Testis (tissue), 3 donors: ENCODE results near the gene ATP4A. TPM values are rescaled to one million over a fixed set of nuclear protein-coding genes. Genes with fewer than 3 reads are reported as not detected.

Experiments
- DNase-seq: peaks from one replicate; pipeline ENCODE4 v3.0.0-alpha.2; 2019
- H3K27ac ChIP-seq, 2 donors: fragments of 200-600 bp; sonication (generic); one replicate each; pipeline ENCODE4 v1.5.1; 2019
- H3K27me3 ChIP-seq: fragments of 200-600 bp; sonication (generic); one replicate; pipeline ENCODE4 v1.5.1; 2019
- H3K36me3 ChIP-seq: fragments of 200-600 bp; sonication (generic); one replicate; pipeline ENCODE4 v1.5.1; 2017; ENCODE audit warnings: low read depth; ENCODE audit errors: missing control alignments
- H3K4me1 ChIP-seq: fragments of 200-600 bp; sonication (generic); one replicate; pipeline ENCODE4 v1.5.1; 2019
- H3K4me3 ChIP-seq, 2 donors: fragments of 200-600 bp; sonication (generic); one replicate each; pipeline ENCODE4 v1.5.1; 2017 to 2019
- H3K9me3 ChIP-seq: fragments of 200-600 bp; sonication (generic); one replicate; pipeline ENCODE4 v1.5.1; 2017
- POLR2A ChIP-seq: fragments of 450-650 bp; IDR thresholded peaks from one replicate; pipeline ENCODE4 v1.6.1; 2017; ENCODE audit warnings: antibody characterized with exemption, mild to moderate bottlenecking, moderate library complexity
- WGBS, 2 donors: methylation state at CpG; one replicate each; pipeline ENCODE4 v1.1.5; 2018; 5-methylcytosine and 5-hydroxymethylcytosine counted together
- intact Hi-C: fragments of 100-400 bp; cut with DNase I; formaldehyde crosslinking; loops from one replicate; pipeline ENCODE4 v1.15.1; 2023; ENCODE audit warnings: low total_unique reads
- polyA plus RNA-seq: library from polyadenylated mRNA; stranded (reverse); fragments of 350-450 nt; fragmentation: Illumina TruSeq; extraction: RNeasy Lipid Tissue Mini Kit (QIAGEN cat#74804); gene quantifications from one replicate; pipeline ENCODE4 v1.2.3, GENCODE V29; 2014; ENCODE audit warnings: low read depth, low replicate concordance; ENCODE audit not compliant: insufficient read depth
- total RNA-seq, 2 donors: library from RNA; depleted of rRNA; stranded (reverse); fragments of >200 nt; gene quantifications; one replicate each; pipeline ENCODE4 v1.2.3, GENCODE V29; 2016
- TF ChIP-seq, protein P1 (sequence below), 3 experiments: fragments of 450-650 bp in 2 of 3; fragments of 200-600 bp in 1 of 3; sonication (generic) in 1 of 3; IDR thresholded peaks; one replicate each; pipeline ENCODE4 v1.5.1; 2016 to 2019; ENCODE audit warnings: antibody characterized with exemption in 3 of 3, mild to moderate bottlenecking in 2 of 3, moderate library complexity in 1 of 3

The ATP4A gene
- total and polyA plus RNA-seq, 3 donors from 2014 or later = 0.87 to 1.1 (median 1.1) TPM

DNA sequence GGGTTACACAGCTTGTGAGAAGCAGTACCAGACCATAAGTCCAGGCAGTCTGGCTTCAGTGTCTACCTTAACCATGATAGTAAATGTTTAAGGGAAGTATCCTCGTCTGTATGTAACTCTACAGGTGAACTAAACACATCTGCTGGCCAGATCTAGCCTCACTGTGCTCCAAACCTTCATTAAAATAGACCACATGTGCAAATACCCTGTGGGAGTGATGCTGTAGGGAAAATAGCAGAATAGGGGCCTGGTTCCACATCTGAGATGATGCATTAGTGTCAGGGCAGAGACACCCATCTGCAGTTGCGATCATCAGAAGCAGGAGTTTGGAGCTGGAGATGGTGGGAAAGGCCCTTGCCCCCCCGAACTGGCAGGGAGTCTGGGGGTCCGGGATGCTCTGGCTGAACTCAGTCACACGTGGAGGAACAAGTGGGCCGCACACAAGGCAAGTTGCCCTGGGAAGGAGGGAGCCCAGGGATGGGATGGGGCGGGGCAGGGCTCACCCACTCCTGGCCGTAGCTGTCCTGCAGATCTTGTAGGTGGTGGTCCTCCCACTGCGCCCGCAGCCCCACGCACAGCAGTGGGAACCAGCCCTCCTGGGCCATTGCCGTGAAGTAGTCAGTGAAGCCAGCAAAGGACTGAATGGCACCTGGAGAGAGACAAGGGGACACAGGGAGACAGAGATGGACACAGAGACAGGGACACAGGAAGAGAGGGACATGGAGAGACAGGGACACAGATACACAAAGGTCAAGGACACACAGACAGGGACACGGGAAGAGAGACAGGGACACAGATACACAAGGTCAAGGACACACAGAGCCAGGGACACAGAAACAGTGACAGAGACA, 10.7 kb downstream of the ATP4A start:
- DNase-seq = no peak
- intact Hi-C loops = no loop called here
- Histone ChIP-seq H3K4me3 (no peak overlapping the region), H3K9me3 (no peaks in the 10 kb centered on the region), H3K27ac (no peak overlapping the region), H3K27me3 (no peaks in the 10 kb centered on the region), H3K4me1 (no peaks in the 10 kb centered on the region), H3K36me3 (no peaks in the 10 kb centered on the region)
- TF ChIP-seq, protein P1, sequence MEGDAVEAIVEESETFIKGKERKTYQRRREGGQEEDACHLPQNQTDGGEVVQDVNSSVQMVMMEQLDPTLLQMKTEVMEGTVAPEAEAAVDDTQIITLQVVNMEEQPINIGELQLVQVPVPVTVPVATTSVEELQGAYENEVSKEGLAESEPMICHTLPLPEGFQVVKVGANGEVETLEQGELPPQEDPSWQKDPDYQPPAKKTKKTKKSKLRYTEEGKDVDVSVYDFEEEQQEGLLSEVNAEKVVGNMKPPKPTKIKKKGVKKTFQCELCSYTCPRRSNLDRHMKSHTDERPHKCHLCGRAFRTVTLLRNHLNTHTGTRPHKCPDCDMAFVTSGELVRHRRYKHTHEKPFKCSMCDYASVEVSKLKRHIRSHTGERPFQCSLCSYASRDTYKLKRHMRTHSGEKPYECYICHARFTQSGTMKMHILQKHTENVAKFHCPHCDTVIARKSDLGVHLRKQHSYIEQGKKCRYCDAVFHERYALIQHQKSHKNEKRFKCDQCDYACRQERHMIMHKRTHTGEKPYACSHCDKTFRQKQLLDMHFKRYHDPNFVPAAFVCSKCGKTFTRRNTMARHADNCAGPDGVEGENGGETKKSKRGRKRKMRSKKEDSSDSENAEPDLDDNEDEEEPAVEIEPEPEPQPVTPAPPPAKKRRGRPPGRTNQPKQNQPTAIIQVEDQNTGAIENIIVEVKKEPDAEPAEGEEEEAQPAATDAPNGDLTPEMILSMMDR (IDR thresholded peaks at IDR 0.05) = no peak
- TF ChIP-seq POLR2A = no peak
- 55 to 75% methylated on average over 7 to 13 of the region's 13 CpGs for WGBS, 2 donors

DNA sequence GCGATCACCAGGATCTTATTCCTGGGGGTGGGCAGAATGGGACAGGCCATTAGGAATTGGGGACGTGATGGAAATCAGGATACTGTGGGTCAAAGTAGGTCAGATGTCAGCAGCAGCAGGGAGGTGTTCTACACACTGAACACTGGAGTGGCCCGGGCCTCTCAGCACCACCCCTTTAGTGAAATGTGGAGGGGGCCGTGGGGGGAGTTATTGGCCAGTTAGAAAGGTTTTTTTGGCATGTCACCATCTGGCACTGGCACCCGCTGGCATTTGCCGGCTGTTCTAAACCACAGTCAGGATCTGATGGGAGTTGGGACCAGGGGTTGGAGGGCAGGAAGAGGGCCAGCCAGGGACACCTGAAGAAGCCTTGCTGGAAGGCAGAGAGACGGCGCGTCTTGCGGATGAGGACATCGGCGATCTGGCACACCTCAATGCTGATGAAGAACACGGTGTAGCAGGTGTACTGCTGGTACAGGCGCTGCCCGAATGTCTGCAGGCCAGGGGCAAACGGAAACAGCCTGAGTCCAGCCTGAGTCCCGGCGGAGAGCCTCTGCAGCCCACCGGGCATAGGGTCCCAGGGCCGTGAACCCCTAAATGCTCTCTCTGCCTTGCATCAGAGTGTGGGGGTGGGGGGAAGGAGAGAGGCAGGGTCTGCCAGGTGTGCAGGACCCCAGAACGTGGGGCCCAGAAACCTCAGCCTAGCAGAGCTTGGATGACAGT, 12.2 kb downstream of the ATP4A start:
- peaks cover 4% of the 10 kb centered on the region for H3K4me1 ChIP-seq
- intact Hi-C loops = no loop called here
- H3K27ac ChIP-seq = no peak overlapping the region
- no peak overlapping the region for H3K4me3 ChIP-seq
- H3K9me3 ChIP-seq = no peaks in the 10 kb centered on the region
- 80 to 87% methylated on average over 15 to 21 of the region's 21 CpGs for WGBS, 2 donors
- no peaks in the 10 kb centered on the region for H3K36me3 ChIP-seq
- TF ChIP-seq, protein P1 (IDR thresholded peaks at IDR 0.05) = no peak
- TF ChIP-seq POLR2A = no peak
- no peak for DNase-seq
- H3K27me3 ChIP-seq = no peaks in the 10 kb centered on the region

DNA sequence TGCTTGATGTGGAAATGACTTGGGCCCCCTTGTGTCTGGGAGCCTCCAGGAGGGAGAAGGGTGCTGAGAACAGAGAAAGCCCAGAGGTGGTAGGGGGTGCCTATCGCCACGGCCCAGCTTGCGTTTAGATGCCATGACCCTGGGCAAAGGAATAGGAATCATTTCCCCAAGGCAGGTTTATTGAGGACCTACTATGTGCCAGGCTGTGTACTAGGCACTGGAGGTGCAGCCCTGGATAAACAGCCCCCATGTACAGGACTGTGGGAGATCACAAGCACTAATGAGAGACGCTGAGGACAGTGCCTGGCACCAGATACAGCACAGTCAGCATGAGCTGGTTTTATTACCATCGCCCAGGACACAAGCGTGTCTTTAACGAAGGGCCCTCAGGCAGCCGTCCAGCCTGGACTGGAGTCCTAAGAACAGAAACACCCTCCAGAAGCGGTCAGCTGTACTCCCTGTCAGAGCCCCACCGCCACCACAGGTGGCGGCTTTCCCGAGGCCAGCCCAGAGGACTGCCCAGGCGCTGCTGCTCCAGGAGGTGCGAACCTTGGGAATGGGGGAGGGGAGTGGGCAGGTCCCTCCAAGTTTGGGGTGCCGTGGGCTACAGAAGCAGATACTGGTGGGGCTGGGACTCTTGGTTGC, 13.5 kb downstream of the ATP4A start:
- no peak for DNase-seq
- Histone ChIP-seq H3K36me3 (no peaks in the 10 kb centered on the region), H3K27me3 (no peaks in the 10 kb centered on the region), H3K4me3 (no peak overlapping the region), H3K4me1 (peaks cover 8% of the 10 kb centered on the region), H3K9me3 (no peaks in the 10 kb centered on the region), H3K27ac (no peak overlapping the region)
- TF ChIP-seq, protein P1 (IDR thresholded peaks at IDR 0.05) = no peak
- TF ChIP-seq POLR2A = no peak
- intact Hi-C loops = loop anchor here (10.0 kb wide), 2 partner anchors 95 to 165 kb away; partner anchors contain the start of genes COX6B1, ETV2 and KMT2B
- WGBS, 2 donors = 74 to 78% methylated on average over 8 to 15 of the region's 15 CpGs

DNA sequence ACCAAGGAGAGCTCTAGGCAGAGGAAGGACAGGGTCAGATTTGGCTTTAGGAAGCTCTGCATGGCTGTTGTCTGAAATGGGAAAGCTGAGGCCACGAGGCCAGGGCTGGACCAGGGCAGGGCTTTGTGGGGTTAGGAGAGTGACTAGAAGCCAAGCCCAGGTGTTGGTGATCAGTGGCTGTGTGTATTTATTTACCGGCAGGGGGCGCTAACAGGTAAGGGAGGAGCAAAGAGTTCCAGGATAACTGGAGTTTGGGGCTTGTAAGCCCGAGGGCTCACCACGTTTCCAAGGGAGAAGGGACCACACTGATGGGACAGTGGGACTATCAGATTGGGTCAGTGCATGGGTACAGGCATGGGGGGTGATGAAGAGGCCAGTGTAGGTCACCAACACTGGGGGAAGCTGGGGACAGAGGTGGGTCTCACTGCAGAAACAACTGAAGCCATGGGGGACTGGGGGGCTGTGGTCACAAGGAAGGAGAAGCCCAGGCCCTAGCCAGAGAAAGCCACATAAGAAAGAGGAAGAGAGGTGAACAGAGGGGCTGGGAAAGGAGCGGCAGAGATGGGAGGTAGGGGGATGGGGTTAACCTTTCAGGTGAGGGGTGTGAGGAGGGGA, 14.2 kb downstream of the ATP4A start:
- Histone ChIP-seq H3K36me3 (no peaks in the 10 kb centered on the region), H3K4me3 (no peak overlapping the region), H3K9me3 (no peaks in the 10 kb centered on the region), H3K27ac (no peak overlapping the region), H3K27me3 (no peaks in the 10 kb centered on the region), H3K4me1 (peaks cover 12% of the 10 kb centered on the region)
- 30 to 44% methylated on average over 6 of the region's 6 CpGs for WGBS, 2 donors
- DNase-seq = peak; percentile 39
- TF ChIP-seq, protein P1 (IDR thresholded peaks at IDR 0.05) = peak; percentile 59 to 80 (median 69)
- no peak for TF ChIP-seq POLR2A
- intact Hi-C loops = loop anchor here (10.0 kb wide), 2 partner anchors 96 to 166 kb away; partner anchors contain the start of genes COX6B1, ETV2 and KMT2B
